DMS153 (cell line): ENCODE measurements around the gene EPHB6.

Experiments used
- DNase-seq: peaks from one replicate; lab custom pipeline; 2025; lab: John Stamatoyannopoulos, UW

EPHB6 gene

GRCh38 chr7:142896151-142896550 is 41.3 kb downstream of the EPHB6 start:
- no peak for DNase-seq

- no peak for DNase-seq
Measured at GRCh38 chr7:142896741-142897379, 42.0 kb downstream of the EPHB6 start.

GRCh38 chr7:142897691-142898090 is 42.8 kb downstream of the EPHB6 start:
- no peak for DNase-seq

DNA sequence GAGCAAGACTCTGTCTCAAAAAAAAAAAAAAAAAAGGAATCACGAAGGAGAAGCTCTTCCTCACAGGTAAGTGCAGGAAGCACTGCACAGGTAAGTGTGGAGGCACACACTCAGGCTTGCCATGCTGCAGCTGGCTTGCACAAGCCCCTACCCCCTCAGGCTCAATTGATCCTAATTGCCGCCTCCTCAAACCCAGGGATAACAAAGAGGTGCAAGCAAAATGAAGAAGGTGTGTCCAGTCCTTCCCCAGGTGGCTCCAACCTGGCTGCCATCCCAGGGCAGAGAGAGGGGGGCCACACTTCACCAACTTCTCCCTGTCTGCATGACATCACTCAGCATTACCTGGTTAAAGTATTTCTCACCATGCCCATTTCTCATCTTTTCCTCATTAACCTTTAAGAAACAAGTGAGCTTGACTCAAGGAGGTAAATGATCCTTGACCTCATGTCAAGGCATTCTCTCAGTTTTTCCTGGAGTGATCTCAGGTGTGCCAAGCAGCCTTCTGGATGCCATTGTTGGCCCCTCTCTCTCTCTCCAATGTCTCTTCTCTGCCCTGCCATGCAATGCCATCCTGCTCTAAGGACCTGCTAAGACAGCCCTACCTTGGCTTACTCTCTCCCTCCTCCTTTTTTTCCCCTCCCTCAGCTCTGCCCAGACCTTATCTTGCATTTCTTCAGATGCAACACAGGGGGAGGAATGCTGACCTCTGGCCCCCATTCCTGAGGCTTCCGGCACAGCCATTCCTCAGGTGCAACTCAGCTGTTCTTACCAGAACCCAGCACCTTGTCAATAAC is 43.7 kb downstream of the EPHB6 start:
- DNase-seq, result no peak

GRCh38 chr7:142899661-142900060 is 44.8 kb downstream of the EPHB6 start:
- DNase-seq, result no peak

DNA sequence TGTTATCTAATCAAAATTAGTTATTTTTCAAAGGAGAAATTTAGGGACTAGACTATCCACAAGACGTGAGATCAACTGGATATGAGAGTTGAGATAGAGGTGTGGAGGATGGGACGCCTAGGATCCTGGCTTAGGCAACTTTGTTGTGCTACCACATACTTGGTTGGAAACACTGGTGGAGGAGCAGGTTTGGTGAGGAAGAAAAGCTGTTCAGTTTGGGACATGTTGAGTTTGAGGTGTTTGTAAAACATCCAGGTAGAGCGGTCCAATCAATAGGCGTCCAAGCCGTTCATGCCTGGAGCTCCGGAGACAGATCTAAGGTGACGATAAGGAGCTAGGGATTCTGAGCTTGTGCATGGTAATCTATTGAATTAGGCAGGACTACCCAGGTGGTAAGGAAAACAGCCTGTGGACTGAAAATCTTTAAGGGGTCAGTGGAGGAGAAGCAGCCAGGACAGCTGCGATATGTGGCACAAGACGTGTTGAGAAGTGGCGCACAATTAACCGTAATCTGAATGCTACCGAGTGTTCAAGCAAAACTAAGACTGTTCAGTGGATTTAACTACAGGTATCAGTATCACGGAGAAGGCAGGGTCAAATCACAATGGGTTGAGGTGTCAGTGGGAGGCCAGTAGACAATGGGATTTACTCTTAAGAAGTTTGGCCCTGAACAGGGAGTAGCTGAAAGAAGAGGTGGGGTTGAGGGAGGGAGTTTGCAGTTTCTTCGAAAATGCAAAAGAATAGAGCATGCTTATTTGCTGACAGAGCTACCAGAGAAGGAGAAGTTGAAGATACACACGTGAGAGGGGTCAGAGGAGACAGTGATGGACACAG is 46.8 kb downstream of the EPHB6 start:
- no peak for DNase-seq

GRCh38 chr7:142904128-142904527 is 49.3 kb downstream of the EPHB6 start:
- no peak for DNase-seq

DNA sequence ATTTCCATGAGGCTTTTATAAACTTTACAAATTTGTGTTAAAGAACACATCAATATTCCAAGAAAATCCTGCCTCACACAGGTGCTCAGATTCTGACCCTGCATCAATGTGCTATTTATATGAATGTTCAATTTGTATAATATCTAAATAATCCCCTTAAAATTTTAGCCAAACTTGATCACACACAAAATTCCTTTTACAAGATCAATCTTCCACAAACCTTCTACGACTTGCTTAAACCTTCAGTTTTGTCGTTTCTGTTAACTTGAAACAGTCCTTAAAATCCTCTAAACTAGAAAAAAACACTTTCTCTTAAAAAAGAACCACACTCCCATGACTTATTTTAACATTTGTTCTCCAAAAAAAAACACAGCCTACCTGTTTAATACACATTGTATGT is 50.9 kb downstream of the EPHB6 start:
- DNase-seq, result no peak

GRCh38 chr7:142906643-142907042 is 51.8 kb downstream of the EPHB6 start:
- DNase-seq, result no peak

DNA sequence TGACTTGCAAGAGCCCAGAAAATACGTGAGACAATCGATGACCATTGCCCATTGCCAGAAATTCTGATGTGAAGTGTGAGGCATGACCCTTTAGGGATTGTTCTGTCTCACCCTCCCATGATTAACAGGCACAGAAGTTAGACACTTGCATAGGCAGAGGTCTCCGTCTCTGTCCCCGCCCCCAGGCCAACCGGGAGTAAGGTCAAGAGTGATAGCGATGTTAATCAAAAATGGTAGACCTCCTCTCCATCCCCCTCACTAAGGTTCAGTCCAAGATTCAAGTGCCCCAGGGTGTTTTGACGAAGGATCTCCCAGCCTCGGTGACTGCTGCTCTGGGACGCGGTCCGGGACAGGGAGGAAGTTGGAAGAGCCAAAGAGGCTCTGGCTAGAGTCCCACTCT is 53.4 kb downstream of the EPHB6 start:
- no peak for DNase-seq

- DNase-seq, result no peak
Measured at GRCh38 chr7:142908921-142909890, 54.3 kb downstream of the EPHB6 start.

- DNase-seq, result no peak
Measured at GRCh38 chr7:142910031-142910433, 55.2 kb downstream of the EPHB6 start.

DNA sequence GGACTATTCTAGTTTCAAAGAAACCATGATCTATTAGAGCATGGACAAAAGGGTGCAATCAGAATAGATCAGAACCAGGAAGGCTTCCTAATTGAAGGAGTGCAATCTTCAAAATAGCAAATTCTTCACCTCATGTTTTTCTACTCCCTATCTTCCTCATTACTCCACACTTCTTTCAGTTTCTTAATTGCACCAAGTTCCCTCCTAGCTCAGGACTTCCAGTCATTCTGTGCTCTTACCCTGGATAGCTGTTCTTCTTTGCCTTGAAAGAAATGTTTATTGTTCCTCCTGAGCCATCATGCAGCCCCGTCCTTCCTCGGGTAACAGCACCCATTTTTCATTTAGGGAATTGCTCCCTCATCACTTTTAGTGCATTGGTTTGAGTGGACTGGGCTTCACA is 55.6 kb downstream of the EPHB6 start:
- DNase-seq, result no peak

DNA sequence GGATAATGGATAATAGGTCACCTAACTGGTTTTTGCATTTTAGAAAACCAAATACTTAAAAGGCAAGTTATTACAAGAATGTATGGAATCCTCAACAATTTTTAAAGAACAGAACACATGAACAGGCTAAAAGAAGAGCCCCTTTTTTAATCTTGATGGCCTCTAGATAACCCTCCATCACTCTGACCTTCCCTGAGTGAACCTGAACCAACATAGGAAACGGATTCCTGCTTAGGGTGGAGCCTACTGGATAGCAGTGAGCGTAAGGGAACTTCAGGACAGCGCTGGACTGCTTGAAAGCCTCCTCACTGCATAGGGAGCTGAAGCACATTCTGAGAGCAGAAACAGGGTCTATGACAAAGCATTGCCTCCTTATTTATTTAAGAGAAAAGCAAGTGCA is 58.2 kb downstream of the EPHB6 start:
- no peak for DNase-seq

GRCh38 chr7:142913566-142913965 is 58.7 kb downstream of the EPHB6 start:
- DNase-seq, result no peak

DNA sequence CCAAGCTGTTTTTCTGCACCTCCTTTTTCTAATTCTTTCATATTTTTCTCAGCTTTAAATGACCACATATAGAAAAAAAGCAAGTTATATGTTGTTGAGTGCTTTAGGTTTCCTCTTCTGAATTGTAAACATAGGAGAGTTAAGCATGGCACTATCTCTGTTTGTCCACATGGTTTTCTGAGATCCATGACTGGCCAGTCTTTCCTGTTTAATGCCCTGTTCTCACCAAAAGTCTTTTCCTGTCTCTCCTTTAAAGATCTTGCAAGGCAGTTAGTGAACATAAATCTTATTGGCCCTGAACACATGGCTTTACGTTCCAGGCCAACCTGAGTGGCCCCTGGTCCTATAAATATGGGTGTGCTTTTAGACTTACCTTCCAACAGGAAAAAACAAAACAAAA is 59.2 kb downstream of the EPHB6 start:
- no peak for DNase-seq

- DNase-seq, result no peak
Measured at GRCh38 chr7:142915315-142915714, 60.4 kb downstream of the EPHB6 start.

GRCh38 chr7:142916508-142916907 is 61.6 kb downstream of the EPHB6 start:
- DNase-seq, result no peak

DNA sequence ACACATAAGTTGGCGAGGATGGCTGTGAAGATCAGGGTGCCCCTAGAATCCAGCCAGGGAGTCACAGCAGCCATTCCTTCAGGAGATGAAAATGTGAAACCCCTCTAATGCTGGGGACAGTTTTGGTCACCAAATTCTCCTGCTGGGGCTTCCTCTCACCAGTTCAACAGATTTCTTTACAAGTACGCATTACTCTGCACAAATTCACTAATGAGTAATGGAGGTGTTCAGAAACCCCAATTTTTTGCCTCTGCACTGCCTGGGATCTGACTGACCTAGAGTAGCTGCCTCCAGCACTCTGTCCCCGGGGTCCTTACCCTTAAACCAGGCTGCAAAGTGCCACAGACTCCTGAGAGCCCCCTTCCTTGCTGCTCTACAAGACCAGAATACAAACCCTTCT is 62.6 kb downstream of the EPHB6 start:
- no peak for DNase-seq

DNA sequence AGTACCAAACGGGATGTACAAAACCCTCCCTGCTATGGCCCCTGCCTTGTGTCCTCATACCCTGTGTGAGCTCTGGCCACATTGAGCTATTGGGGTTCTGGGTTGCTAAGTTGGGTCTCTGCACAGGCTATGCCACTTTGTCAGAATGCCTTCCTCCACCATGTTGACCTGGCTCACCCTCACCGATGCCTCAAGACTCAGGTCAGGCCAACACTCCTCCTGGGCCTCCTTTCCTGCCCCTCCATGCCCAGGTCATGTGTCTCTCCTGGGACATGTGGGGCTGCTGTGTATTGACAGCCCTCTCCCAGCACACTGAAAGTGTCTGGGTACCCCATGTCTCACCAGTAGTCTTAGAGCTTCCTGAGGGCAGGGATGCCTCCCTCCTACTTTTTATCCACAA is 64.0 kb downstream of the EPHB6 start:
- no peak for DNase-seq

GRCh38 chr7:142919656-142920055 is 64.8 kb downstream of the EPHB6 start:
- no peak for DNase-seq
